ENCODE data around the gene SLC6A2.
"Not testable (repeated sequence)": the region's sequence is repeated elsewhere in the genome, so short reads cannot be mapped to it uniquely, and the experiment has no call there.

Gene SLC6A2

GRCh38 chr16:55711959-55712876, 56.4 kb downstream of the SLC6A2 start:
- peak; percentile 62 for DNase-seq (ENCODE audit: low spot score)

- no peak for DNase-seq (ENCODE audit: low spot score)
Measured at GRCh38 chr16:55713103-55713502, 57.3 kb downstream of the SLC6A2 start.

- DNase-seq (ENCODE audit: low spot score): no peak
Measured at GRCh38 chr16:55717326-55717725, 61.5 kb downstream of the SLC6A2 start.

- DNase-seq (ENCODE audit: low spot score): no peak
Measured at GRCh38 chr16:55725055-55725777, 69.4 kb downstream of the SLC6A2 start.

- no peak for DNase-seq (ENCODE audit: low spot score)
Measured at GRCh38 chr16:55728797-55729196, 73.0 kb downstream of the SLC6A2 start.

- DNase-seq (ENCODE audit: low spot score): no peak
Measured at GRCh38 chr16:55730115-55730514, 74.3 kb downstream of the SLC6A2 start.

- no peak for DNase-seq (ENCODE audit: low spot score)
Measured at GRCh38 chr16:55732496-55732895, 76.7 kb downstream of the SLC6A2 start.

- DNase-seq (ENCODE audit: low spot score): no peak
Measured at GRCh38 chr16:55734665-55735064, 78.9 kb downstream of the SLC6A2 start.

- DNase-seq (ENCODE audit: low spot score): no peak
Measured at GRCh38 chr16:55735120-55735781, 79.5 kb downstream of the SLC6A2 start.

- DNase-seq (ENCODE audit: low spot score): no peak
Measured at GRCh38 chr16:55736671-55737070, 80.9 kb downstream of the SLC6A2 start.

GRCh38 chr16:55737318-55737717, 81.5 kb downstream of the SLC6A2 start:
- no peak for DNase-seq (ENCODE audit: low spot score)

GRCh38 chr16:55737966-55738365, 82.2 kb downstream of the SLC6A2 start:
- no peak for DNase-seq (ENCODE audit: low spot score)

GRCh38 chr16:55746081-55746480, 90.3 kb downstream of the SLC6A2 start:
- no peak for DNase-seq (ENCODE audit: low spot score)

- no peak for DNase-seq (ENCODE audit: low spot score)
Measured at GRCh38 chr16:55747785-55748184, 92.0 kb downstream of the SLC6A2 start.

- not testable (repeated sequence) for DNase-seq (ENCODE audit: low spot score)
Measured at GRCh38 chr16:55752465-55753144, 96.8 kb downstream of the SLC6A2 start.

GRCh38 chr16:55753145-55753631, 97.4 kb downstream of the SLC6A2 start:
- not testable (repeated sequence) for DNase-seq (ENCODE audit: low spot score)
